HUES6 (cell line): ENCODE data around the gene CHST4.

Source experiments
- H3K27ac ChIP-seq: 2 replicates; pipeline ENCODE4 v1.7.0; 2013; ENCODE audit warnings: low read depth, mild to moderate bottlenecking, low read length, inconsistent platforms
- H3K27me3 ChIP-seq: 2 replicates; pipeline ENCODE4 v1.6.1; 2013; ENCODE audit warnings: low read length; ENCODE audit not compliant: control insufficient read depth, insufficient read depth
- H3K36me3 ChIP-seq: 2 replicates; pipeline ENCODE4 v1.6.1; 2013; ENCODE audit warnings: low read length; ENCODE audit not compliant: control insufficient read depth, insufficient read depth
- H3K4me1 ChIP-seq: 2 replicates; pipeline ENCODE4 v1.6.1; 2013; ENCODE audit warnings: low read length; ENCODE audit not compliant: control insufficient read depth, insufficient read depth
- H3K4me3 ChIP-seq: 2 replicates; pipeline ENCODE4 v1.5.1; 2013; ENCODE audit warnings: low read depth, low read length
- H3K9ac ChIP-seq: one replicate; pipeline ENCODE4 v1.6.1; 2013; ENCODE audit warnings: mild to moderate bottlenecking, low read length
- H3K9me3 ChIP-seq: 2 replicates; pipeline ENCODE4 v1.6.1; 2013; ENCODE audit warnings: low read depth, low read length; ENCODE audit not compliant: control insufficient read depth, insufficient read depth

CHST4 gene

DNA sequence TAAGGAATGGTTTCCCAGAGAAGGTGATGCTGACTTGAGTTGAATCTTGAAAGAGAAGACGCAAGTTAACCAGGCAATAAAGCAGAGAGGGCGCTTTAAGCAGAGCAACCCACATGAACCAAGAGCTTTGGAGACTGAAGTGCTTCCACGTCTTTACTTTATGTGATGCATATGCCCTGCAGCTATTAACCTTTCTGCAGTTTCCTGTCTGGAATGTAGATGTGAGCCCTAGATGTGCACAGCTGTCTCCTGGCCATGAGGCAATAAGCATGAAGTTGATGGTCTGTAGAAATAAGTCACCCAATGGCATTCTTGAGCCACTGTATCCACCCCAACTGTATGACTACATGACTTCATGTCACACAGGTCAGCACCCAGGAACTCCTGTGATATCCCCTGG is 5.7 kb upstream of the CHST4 start:
- no peaks in the 10 kb centered on the region; the same call in 1 of the 2 replicates for H3K27me3 ChIP-seq
- no peak overlapping the region for H3K9ac ChIP-seq
- H3K27ac ChIP-seq: no peak overlapping the region
- no peaks in the 10 kb centered on the region for H3K36me3 ChIP-seq
- no peaks in the 10 kb centered on the region for H3K9me3 ChIP-seq
- no peak overlapping the region for H3K4me3 ChIP-seq
- H3K4me1 ChIP-seq: peaks cover 14% of the 10 kb centered on the region

DNA sequence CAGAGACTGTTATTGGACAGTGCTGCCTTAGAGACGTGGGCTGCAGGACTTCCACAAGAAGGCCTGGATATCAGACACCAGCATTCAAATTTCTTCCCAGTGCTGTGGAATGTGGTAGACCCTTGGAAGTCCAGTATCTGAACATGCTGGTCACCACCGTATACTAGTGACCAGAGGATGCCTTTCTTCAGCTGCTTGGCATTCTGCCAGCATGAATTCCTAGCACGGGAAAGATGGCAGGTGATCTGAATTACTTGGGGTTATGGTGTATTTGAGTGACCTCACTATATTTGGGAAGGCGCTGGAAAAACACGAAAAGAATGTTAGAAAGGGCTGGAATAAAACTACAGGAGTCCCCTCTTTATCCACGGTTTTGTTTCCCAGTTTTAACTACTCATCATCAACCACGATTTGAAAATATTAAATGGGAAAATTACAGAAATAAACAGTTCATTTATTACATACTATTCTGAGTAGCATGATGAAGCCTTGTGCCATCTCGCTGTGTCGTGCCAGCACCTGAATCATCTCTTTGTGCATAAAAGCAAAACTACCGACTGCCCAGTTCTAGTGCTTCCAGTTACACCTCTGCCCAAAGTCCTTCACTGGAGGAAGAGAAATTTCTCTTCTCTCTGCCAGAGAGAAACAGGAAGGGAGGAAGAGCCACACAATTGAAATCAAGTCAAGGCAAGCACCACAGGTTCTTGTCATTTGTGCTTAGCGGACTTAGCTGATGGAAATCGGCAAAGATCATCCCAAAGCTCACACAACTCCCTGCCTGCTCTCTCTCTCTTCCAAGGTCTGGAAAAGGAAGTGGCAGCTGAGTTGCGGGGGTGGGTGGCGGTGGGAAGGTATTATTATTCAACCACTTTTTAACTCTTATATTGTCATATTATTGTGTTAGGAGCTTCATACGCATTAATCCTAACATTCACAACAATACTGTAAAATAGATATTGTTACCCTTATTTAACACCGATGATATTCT is 1.4 kb upstream of the CHST4 start:
- no peaks in the 10 kb centered on the region; the same call in 1 of the 2 replicates for H3K27me3 ChIP-seq
- H3K27ac ChIP-seq: peak overlapping the region; percentile 89; the same call in 1 of the 2 replicates
- H3K4me3 ChIP-seq: peak overlapping the region; percentile 52
- H3K4me1 ChIP-seq: peaks cover 28% of the 10 kb centered on the region
- H3K9me3 ChIP-seq: no peaks in the 10 kb centered on the region
- H3K9ac ChIP-seq: no peak overlapping the region
- H3K36me3 ChIP-seq: no peaks in the 10 kb centered on the region

DNA sequence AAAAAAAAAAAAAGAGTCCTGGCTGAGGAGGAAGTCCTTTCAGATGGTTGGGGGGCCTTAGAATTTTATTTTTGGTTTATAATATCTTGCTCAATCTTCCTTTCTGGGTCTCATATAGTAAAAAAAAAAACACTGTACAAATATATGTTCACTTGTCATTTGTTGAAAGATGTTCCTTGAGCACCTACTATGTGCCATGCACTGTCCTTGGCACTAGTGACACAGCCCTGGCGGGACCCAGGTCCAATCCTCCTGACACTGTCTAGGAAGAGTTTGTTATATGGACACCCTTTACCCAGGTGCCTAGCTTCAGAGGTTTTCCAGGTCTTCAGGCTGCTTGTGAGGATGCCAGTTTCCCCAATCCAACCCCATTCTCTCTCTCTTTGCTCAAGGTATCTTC is 2.0 kb downstream of the CHST4 start:
- Histone ChIP-seq H3K9ac (no peak overlapping the region), H3K27me3 (no peaks in the 10 kb centered on the region; the same call in 1 of the 2 replicates), H3K4me3 (no peak overlapping the region), H3K27ac (no peak overlapping the region), H3K36me3 (no peaks in the 10 kb centered on the region), H3K9me3 (no peaks in the 10 kb centered on the region), H3K4me1 (peaks cover 28% of the 10 kb centered on the region)

DNA sequence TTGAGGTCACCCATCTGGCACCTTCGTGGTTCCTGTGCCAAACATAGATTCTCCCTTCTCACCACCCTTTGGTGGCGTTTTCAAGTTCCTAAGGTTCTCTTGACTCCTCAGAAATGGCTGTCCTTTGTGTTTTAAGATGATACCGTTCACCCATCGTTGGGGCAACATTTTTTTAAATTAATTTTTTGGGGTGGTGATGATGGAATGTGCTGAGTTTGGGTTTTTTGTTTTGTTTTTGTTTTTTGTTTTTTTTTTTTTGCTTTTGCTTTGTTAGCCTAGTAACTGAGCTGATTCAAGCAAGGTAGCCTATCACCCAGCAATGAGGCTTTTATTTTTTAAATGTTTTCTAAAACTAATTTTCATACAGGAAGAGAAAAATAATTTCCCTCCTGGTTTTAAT is 2.6 kb downstream of the CHST4 start:
- Histone ChIP-seq H3K4me3 (no peak overlapping the region), H3K4me1 (peaks cover 28% of the 10 kb centered on the region), H3K9ac (no peak overlapping the region), H3K36me3 (no peaks in the 10 kb centered on the region), H3K27ac (no peak overlapping the region), H3K9me3 (no peaks in the 10 kb centered on the region), H3K27me3 (no peaks in the 10 kb centered on the region; the same call in 1 of the 2 replicates)

DNA sequence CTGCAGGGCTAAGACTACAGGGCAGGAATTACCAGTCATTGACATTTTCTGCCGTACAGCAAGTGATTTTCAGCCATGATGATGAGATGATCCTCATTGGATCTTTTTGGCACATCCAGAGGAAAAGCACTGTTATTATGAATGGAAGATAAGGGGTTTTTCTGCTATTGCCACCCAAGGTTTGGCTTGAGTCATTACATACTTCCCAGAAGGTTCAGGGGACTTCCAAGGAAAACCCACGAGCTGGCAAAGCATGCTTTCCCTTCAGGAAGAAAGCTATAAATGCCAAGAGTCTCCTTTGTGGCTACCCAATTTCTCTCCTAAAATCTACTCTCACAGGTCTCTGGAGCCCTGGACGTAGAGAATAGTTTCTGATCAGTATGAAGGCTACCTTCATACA is 6.1 kb downstream of the CHST4 start:
- Histone ChIP-seq H3K4me3 (no peak overlapping the region), H3K4me1 (no peaks in the 10 kb centered on the region), H3K27ac (no peak overlapping the region), H3K27me3 (no peaks in the 10 kb centered on the region), H3K9ac (no peak overlapping the region), H3K9me3 (no peaks in the 10 kb centered on the region), H3K36me3 (no peaks in the 10 kb centered on the region)

DNA sequence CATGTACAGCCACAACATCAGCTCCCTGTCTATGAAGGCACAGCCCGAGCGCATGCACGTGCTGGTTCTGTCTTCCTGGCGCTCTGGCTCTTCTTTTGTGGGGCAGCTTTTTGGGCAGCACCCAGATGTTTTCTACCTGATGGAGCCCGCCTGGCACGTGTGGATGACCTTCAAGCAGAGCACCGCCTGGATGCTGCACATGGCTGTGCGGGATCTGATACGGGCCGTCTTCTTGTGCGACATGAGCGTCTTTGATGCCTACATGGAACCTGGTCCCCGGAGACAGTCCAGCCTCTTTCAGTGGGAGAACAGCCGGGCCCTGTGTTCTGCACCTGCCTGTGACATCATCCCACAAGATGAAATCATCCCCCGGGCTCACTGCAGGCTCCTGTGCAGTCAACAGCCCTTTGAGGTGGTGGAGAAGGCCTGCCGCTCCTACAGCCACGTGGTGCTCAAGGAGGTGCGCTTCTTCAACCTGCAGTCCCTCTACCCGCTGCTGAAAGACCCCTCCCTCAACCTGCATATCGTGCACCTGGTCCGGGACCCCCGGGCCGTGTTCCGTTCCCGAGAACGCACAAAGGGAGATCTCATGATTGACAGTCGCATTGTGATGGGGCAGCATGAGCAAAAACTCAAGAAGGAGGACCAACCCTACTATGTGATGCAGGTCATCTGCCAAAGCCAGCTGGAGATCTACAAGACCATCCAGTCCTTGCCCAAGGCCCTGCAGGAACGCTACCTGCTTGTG is 10.7 kb downstream of the CHST4 start:
- Histone ChIP-seq H3K4me1 (no peaks in the 10 kb centered on the region), H3K4me3 (no peak overlapping the region), H3K36me3 (no peaks in the 10 kb centered on the region)

DNA sequence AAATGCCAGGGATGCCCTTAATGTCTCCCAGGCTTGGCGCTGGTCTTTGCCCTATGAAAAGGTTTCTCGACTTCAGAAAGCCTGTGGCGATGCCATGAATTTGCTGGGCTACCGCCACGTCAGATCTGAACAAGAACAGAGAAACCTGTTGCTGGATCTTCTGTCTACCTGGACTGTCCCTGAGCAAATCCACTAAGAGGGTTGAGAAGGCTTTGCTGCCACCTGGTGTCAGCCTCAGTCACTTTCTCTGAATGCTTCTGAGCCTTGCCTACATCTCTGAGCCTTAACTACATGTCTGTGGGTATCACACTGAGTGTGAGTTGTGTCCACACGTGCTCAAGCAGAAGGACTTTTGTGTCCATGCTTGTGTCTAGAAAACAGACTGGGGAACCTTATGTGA is 11.4 kb downstream of the CHST4 start:
- Histone ChIP-seq H3K4me3 (no peak overlapping the region), H3K4me1 (no peaks in the 10 kb centered on the region)

More for the DNA sequence above, 10.7 kb downstream of the CHST4 start:
- no peak overlapping the region for H3K27ac ChIP-seq
- no peak overlapping the region for H3K9ac ChIP-seq
- no peaks in the 10 kb centered on the region for H3K9me3 ChIP-seq
- no peaks in the 10 kb centered on the region for H3K27me3 ChIP-seq

DNA sequence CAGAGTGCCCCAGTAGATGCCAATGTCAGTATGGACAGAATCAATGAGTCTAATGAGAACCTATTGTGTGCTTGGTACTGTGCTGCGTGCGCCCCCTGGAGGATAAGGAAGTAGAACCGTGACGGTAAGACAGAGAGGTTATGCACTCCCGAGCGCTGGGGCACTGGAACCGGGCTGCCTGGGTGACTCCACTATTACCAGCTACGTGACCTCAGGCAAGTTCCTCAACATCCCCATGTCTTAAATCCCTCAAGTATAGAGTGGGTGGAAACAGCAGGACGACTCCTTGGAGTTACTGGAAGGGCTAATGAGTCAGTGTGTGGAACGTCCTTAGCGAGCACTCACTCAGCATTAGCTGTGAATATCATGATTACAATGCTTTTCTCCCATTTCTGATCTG is 16.2 kb downstream of the CHST4 start:
- no peak overlapping the region for H3K9ac ChIP-seq
- no peaks in the 10 kb centered on the region for H3K4me1 ChIP-seq
- H3K36me3 ChIP-seq: no peaks in the 10 kb centered on the region
- peaks cover 14% of the 10 kb centered on the region; the same call in 1 of the 2 replicates for H3K27me3 ChIP-seq
- H3K27ac ChIP-seq: no peak overlapping the region
- no peaks in the 10 kb centered on the region for H3K9me3 ChIP-seq
- H3K4me3 ChIP-seq: no peak overlapping the region

More for the DNA sequence above, 11.4 kb downstream of the CHST4 start:
- Histone ChIP-seq H3K27ac (no peak overlapping the region), H3K27me3 (no peaks in the 10 kb centered on the region), H3K9me3 (no peaks in the 10 kb centered on the region), H3K36me3 (no peaks in the 10 kb centered on the region), H3K9ac (no peak overlapping the region)

DNA sequence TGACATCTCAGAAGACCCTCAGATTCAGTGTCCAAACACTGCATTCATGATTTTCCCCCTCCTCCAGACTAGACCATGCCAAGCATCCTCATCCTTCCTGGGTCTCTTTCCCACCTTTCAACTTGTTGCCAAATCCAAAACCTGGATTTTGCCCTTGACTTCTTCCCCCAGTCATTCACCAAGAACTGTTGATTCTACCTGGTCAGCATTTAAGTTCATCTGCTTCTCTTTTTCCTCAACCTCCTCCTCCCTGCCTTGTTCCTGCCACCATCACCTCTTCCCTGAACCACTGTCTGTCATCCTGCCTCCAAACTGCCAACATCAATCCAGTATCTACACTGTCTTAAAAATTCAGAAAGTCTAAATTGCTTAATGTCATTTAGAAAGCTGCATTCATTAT is 20.9 kb downstream of the CHST4 start:
- Histone ChIP-seq H3K9ac (no peak overlapping the region), H3K4me1 (no peaks in the 10 kb centered on the region), H3K36me3 (no peaks in the 10 kb centered on the region), H3K9me3 (no peaks in the 10 kb centered on the region), H3K27ac (no peak overlapping the region), H3K4me3 (no peak overlapping the region), H3K27me3 (peaks cover 33% of the 10 kb centered on the region; the same call in 1 of the 2 replicates)

DNA sequence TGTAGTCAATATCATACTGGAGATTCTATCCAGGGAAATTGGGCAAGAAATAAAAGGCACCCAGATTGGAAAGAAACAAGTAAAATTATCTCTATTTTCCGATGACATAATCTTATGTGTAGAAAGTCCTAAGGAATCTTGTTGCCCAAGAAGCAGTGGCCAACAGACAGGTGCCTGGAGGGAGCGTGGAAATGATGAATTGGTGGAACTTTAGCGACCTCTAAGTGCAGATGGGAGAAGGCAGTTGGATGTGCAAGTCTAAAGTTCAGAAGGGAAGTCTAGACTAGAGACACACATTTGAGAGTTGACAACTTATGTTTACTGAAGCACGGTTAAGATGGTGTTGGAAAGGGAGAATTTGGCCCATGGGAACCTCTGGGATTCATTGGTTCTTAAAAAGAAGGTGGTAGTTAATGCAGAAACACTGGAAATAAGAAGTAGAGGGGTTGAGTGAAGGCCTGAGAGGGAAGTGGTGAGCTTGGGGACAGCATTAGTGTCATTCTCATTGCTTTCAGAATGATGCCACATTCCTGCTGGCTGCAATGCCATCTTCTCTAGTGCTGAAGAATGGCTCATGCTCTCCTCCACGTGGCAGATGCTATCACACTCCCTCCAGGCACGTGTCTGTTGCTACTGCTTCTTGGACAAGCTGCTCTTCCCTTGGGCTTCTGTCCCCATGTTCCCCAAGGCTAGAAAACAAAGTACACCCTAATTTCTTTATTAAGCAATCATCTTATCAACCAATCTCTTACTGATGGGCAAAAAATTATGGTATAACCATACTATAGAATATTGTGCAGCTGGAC is 26.7 kb downstream of the CHST4 start:
- Histone ChIP-seq H3K36me3 (no peaks in the 10 kb centered on the region), H3K27me3 (peaks cover 18% of the 10 kb centered on the region; the same call in 1 of the 2 replicates), H3K4me1 (no peaks in the 10 kb centered on the region), H3K4me3 (no peak overlapping the region), H3K27ac (no peak overlapping the region), H3K9me3 (no peaks in the 10 kb centered on the region), H3K9ac (no peak overlapping the region)
